ENCODE results near the gene STARD3.

STARD3 gene

GRCh38 chr17:39660397-39661385, 23.7 kb downstream of the STARD3 start:
- DNase-seq (ENCODE audit: low spot score), result no peak

GRCh38 chr17:39661744-39662541, 25.0 kb downstream of the STARD3 start:
- DNase-seq (ENCODE audit: low spot score), result no peak

- DNase-seq (ENCODE audit: low spot score), result no peak
These were observed 25.8 kb downstream of the STARD3 start for GRCh38 chr17:39662551-39663339.

- no peak for DNase-seq (ENCODE audit: low spot score)
These were observed 26.4 kb downstream of the STARD3 start for GRCh38 chr17:39663340-39663687.

- no peak for DNase-seq (ENCODE audit: low spot score)
These were observed 27.0 kb downstream of the STARD3 start for GRCh38 chr17:39663688-39664580.

GRCh38 chr17:39664581-39665561, 27.9 kb downstream of the STARD3 start, which contains the start of gene TCAP:
TSS of gene TCAP (plus strand) at chr17:39665349. CDS start at chr17:39665360, 11 bp downstream.
- DNase-seq (ENCODE audit: low spot score), result no peak

- no peak for DNase-seq (ENCODE audit: low spot score)
These were observed 28.8 kb downstream of the STARD3 start for GRCh38 chr17:39665642-39666224.

GRCh38 chr17:39666231-39666600, 29.3 kb downstream of the STARD3 start:
- no peak for DNase-seq (ENCODE audit: low spot score)

GRCh38 chr17:39666601-39667261, 29.8 kb downstream of the STARD3 start:
- no peak for DNase-seq (ENCODE audit: low spot score)

- peak; percentile 49 for DNase-seq (ENCODE audit: low spot score)
These were observed 30.5 kb downstream of the STARD3 start for GRCh38 chr17:39667262-39667944.

- peak; percentile 83 for DNase-seq (ENCODE audit: low spot score)
These were observed 31.3 kb downstream of the STARD3 start, which contains the start of gene PNMT for GRCh38 chr17:39667945-39668924. TSS of gene PNMT (plus strand) at chr17:39668453. CDS start at chr17:39668476, 23 bp downstream.

GRCh38 chr17:39669897-39670735, 33.2 kb downstream of the STARD3 start:
- no peak for DNase-seq (ENCODE audit: low spot score)

GRCh38 chr17:39670746-39671145, 33.8 kb downstream of the STARD3 start:
- DNase-seq (ENCODE audit: low spot score), result no peak

- DNase-seq (ENCODE audit: low spot score), result peak; percentile 79
These were observed 34.9 kb downstream of the STARD3 start for GRCh38 chr17:39671651-39672521.

All from HuH-7.5 (cell line).